ENCODE measurements around the gene LYRM4. TPM values are rescaled to one million over a fixed set of nuclear protein-coding genes. Genes with fewer than 3 reads are reported as not detected.

Gene LYRM4
- total RNA-seq, 1 donor from 2014 or later = 34.4 TPM

DNA sequence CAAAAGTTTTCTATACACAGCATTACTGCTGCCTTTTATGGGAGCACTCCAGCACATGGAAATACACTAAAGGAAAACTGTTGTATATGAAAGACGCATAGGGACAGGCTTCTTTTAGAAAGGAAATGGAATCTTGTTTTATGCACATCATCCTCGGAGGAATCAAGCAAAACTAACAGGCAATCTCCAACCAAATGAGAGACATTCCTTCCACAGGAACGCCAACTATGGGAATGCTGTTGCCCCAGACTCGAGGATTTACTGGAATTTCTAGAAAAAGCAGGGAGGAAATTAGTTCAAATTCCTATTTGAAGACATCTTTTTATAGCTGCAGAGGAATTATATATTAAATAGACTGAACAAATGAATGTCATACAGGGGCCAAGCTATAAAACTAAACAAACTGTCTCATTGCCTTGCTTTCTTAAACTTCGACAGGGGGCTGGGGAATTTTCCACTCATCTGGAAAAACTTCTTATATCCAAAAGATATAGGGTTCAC lies 52.2 kb downstream of the LYRM4 start:
- H3K4me1 Mint-ChIP-seq (ENCODE audit: low read depth) = no peaks in the 10 kb centered on the region
- DNase-seq (ENCODE audit: low spot score, unreplicated experiment) = no peak
- no peaks in the 10 kb centered on the region for H3K9me3 Mint-ChIP-seq (ENCODE audit: low read depth)
- no peak overlapping the region for H3K4me3 Mint-ChIP-seq (ENCODE audit: low read depth)
- TF ChIP-seq, protein P1, sequence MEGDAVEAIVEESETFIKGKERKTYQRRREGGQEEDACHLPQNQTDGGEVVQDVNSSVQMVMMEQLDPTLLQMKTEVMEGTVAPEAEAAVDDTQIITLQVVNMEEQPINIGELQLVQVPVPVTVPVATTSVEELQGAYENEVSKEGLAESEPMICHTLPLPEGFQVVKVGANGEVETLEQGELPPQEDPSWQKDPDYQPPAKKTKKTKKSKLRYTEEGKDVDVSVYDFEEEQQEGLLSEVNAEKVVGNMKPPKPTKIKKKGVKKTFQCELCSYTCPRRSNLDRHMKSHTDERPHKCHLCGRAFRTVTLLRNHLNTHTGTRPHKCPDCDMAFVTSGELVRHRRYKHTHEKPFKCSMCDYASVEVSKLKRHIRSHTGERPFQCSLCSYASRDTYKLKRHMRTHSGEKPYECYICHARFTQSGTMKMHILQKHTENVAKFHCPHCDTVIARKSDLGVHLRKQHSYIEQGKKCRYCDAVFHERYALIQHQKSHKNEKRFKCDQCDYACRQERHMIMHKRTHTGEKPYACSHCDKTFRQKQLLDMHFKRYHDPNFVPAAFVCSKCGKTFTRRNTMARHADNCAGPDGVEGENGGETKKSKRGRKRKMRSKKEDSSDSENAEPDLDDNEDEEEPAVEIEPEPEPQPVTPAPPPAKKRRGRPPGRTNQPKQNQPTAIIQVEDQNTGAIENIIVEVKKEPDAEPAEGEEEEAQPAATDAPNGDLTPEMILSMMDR (IDR thresholded peaks at IDR 0.05; ENCODE audit: unreplicated experiment) = no peak
- no peak overlapping the region for H3K27ac Mint-ChIP-seq
- no peaks in the 10 kb centered on the region for H3K27me3 Mint-ChIP-seq
- H3K36me3 Mint-ChIP-seq (ENCODE audit: insufficient read depth) = peaks cover 2% of the 10 kb centered on the region

DNA sequence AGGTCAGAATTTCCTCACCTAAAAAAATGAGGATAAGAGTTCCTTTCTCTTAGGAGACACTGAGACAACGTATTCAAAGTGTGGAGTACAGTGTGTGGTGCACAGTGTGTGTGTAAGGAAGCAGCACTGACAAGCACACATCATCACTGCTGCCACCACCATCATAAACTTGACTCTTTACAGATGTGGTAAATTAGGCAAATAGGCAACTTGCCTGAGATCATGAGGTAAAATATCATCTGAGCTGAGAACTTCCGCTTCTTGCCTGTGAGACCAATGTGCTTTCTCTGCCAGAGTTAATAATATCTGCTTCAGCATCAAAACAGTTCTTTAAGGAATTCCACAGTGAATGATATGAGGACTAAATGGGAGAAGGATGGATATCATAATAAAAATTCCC lies 52.7 kb downstream of the LYRM4 start:
- no peak for DNase-seq (ENCODE audit: low spot score, unreplicated experiment)
- H3K4me3 Mint-ChIP-seq (ENCODE audit: low read depth) = no peak overlapping the region
- no peaks in the 10 kb centered on the region for H3K4me1 Mint-ChIP-seq (ENCODE audit: low read depth)
- H3K27me3 Mint-ChIP-seq = no peaks in the 10 kb centered on the region
- no peak overlapping the region for H3K27ac Mint-ChIP-seq
- TF ChIP-seq, protein P1 (IDR thresholded peaks at IDR 0.05; ENCODE audit: unreplicated experiment) = no peak
- H3K9me3 Mint-ChIP-seq (ENCODE audit: low read depth) = no peaks in the 10 kb centered on the region
- peaks cover 2% of the 10 kb centered on the region for H3K36me3 Mint-ChIP-seq (ENCODE audit: insufficient read depth)

DNA sequence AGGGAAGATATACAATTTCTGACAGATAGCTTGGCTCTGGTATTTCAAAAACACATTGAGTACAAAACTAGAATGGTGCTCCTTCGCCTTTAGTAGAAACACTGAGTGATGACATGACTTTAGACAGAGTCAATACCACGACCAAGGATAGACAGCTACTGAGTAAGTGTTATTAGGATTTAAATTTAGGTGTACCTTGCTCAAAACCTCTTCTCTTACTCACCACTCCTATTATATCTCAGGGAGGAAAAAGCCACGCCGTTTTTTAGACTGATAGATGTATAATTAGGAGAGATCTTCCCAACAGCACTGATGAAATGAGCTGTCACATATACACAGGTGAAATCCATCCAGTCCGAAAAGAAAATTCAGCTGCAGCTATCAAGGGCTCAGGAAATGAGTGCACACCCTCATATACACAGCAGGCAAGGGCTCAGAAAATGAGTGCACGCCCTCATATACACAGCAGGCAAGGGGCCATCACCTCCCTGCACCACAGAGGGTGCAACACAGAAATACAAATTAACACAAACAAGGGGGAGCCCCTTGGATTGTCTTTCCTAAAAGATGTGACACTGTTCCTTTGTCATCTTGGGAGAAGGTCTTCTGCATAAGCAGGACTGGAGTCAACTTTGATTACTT lies 53.7 kb downstream of the LYRM4 start:
- Mint-ChIP-seq H3K4me3 (ENCODE audit: low read depth) (no peak overlapping the region), H3K27me3 (no peaks in the 10 kb centered on the region), H3K9me3 (ENCODE audit: low read depth) (no peaks in the 10 kb centered on the region), H3K4me1 (ENCODE audit: low read depth) (no peaks in the 10 kb centered on the region), H3K36me3 (ENCODE audit: insufficient read depth) (no peaks in the 10 kb centered on the region), H3K27ac (no peak overlapping the region)
- DNase-seq (ENCODE audit: low spot score, unreplicated experiment) = no peak
- TF ChIP-seq, protein P1 (IDR thresholded peaks at IDR 0.05; ENCODE audit: unreplicated experiment) = no peak

DNA sequence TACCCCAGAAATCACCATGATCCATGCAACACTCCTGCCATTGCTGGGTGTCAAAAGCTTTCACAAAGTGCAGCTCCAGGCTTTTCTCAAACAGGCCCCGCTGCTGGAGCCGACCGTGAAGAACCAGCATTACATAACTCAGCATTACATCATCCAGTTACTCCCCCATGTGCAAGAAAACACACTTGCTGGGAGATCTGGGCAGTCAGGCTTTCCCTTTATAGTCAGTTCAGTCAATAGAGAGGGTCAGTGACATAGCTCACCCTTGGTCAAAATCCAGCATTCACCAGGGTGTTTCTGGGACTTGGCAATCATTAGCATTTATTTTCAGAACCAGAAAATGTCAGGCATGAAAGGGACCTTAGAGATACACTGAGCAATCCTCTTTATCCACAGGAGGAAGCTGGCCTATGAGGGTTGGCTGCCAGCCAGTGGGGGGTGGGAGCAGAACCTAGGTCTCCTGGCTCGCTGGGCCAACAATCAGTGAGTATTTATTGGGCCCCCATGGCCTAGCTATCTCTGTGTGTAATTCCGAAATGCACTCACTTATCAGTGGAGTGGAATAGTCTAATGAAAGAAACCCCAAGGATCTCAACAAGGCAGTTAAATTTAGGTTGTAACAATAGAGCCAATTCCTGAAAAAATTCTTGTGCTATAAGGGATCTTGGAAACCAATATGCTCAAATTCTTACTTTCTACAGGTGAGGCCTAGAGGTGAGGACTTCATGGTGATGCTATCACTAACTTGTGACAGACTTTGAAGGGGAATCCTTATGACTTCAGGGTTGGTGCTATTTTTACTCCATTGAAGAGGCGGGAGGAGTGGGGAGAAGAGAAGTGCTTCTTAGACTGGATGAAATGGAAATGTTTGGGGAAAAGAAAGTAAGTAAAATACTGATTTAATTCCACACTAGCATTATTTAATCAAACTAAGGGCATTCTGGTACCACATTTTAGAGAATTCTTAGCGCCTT lies 54.6 kb downstream of the LYRM4 start:
- H3K9me3 Mint-ChIP-seq (ENCODE audit: low read depth) = no peaks in the 10 kb centered on the region
- no peaks in the 10 kb centered on the region for H3K36me3 Mint-ChIP-seq (ENCODE audit: insufficient read depth)

DNA sequence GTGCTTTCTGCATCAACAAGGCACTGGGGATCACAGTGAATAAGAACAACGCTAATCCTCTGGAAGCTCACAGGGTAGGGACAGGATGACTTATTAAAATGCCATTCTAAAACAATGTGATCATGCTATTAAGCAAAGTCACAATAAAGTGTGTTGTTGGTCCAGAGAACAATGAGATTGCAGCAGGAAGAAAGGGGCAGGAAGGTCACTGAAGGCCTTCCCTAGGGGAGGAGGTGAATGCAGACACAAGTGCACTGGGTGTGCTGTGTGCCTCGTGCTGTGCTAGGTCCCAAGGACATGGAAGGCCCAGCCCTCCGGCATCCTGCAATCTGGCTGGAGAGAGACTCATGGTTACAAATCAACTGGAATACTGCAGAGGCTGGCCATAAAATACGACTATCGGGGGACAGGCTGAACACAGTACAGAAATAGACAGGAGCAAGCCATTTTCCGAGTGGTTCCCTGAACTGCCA lies 55.7 kb downstream of the LYRM4 start:
- Mint-ChIP-seq H3K9me3 (ENCODE audit: low read depth) (no peaks in the 10 kb centered on the region), H3K4me3 (ENCODE audit: low read depth) (no peak overlapping the region), H3K36me3 (ENCODE audit: insufficient read depth) (no peaks in the 10 kb centered on the region), H3K27ac (no peak overlapping the region), H3K27me3 (no peaks in the 10 kb centered on the region), H3K4me1 (ENCODE audit: low read depth) (no peaks in the 10 kb centered on the region)
- TF ChIP-seq, protein P1 (IDR thresholded peaks at IDR 0.05; ENCODE audit: unreplicated experiment) = no peak
- no peak for DNase-seq (ENCODE audit: low spot score, unreplicated experiment)

More for the DNA sequence above, 54.6 kb downstream of the LYRM4 start:
- H3K27ac Mint-ChIP-seq = no peak overlapping the region
- DNase-seq (ENCODE audit: low spot score, unreplicated experiment) = no peak
- H3K27me3 Mint-ChIP-seq = no peaks in the 10 kb centered on the region
- TF ChIP-seq, protein P1 (IDR thresholded peaks at IDR 0.05; ENCODE audit: unreplicated experiment) = no peak
- no peaks in the 10 kb centered on the region for H3K4me1 Mint-ChIP-seq (ENCODE audit: low read depth)
- no peak overlapping the region for H3K4me3 Mint-ChIP-seq (ENCODE audit: low read depth)
